ENCODE measurements around the gene PLA2G2C.

Gene PLA2G2C

GRCh38 chr1:20202166-20202565 is 15.8 kb upstream of the PLA2G2C start:
- TF ChIP-seq CTCF (conservative IDR thresholded peaks at IDR 0.05) (no peak), ZFX (IDR thresholded peaks at IDR 0.05) (no peak)
- no peak overlapping the region for H3K27ac ChIP-seq

GRCh38 chr1:20200966-20201365 is 14.6 kb upstream of the PLA2G2C start:
- TF ChIP-seq CTCF (conservative IDR thresholded peaks at IDR 0.05) (no peak), ZFX (IDR thresholded peaks at IDR 0.05) (no peak)
- H3K27ac ChIP-seq = no peak overlapping the region

- no peak overlapping the region for H3K27ac ChIP-seq
- TF ChIP-seq CTCF (conservative IDR thresholded peaks at IDR 0.05) (no peak), ZFX (IDR thresholded peaks at IDR 0.05) (no peak)
These were observed 13.5 kb upstream of the PLA2G2C start for GRCh38 chr1:20199840-20200239.

GRCh38 chr1:20199403-20199802 is 13.1 kb upstream of the PLA2G2C start:
- no peak overlapping the region for H3K27ac ChIP-seq
- no peak for TF ChIP-seq ZFX (IDR thresholded peaks at IDR 0.05)

- TF ChIP-seq ZFX (IDR thresholded peaks at IDR 0.05) (no peak), CTCF (conservative IDR thresholded peaks at IDR 0.05) (no peak)
- no peak overlapping the region for H3K27ac ChIP-seq
These were observed 12.6 kb upstream of the PLA2G2C start for GRCh38 chr1:20198918-20199317.

- TF ChIP-seq ZFX (IDR thresholded peaks at IDR 0.05) = no peak
- TF ChIP-seq CTCF (conservative IDR thresholded peaks at IDR 0.05) = no peak
- no peak overlapping the region for H3K27ac ChIP-seq
These were observed 12.0 kb upstream of the PLA2G2C start for GRCh38 chr1:20198296-20198695.

GRCh38 chr1:20197329-20197791 is 11.0 kb upstream of the PLA2G2C start:
- H3K27ac ChIP-seq = no peak overlapping the region

More at GRCh38 chr1:20197329-20197791, 11.0 kb upstream of the PLA2G2C start:
- TF ChIP-seq ZFX (IDR thresholded peaks at IDR 0.05) (no peak), CTCF (conservative IDR thresholded peaks at IDR 0.05) (no peak)
